Measurements from ENCODE around the gene USP2. TPM values are rescaled to one million over a fixed set of nuclear protein-coding genes. Genes with fewer than 3 reads are reported as not detected.

Gene USP2
- total RNA-seq, 1 donor from 2014 or later: 2.6 TPM

GRCh38 chr11:119414734-119415133 is 33.2 kb upstream of the USP2 start:
- Mint-ChIP-seq H3K9me3 (ENCODE audit: unreplicated experiment) (no peaks in the 10 kb centered on the region), H3K4me1 (ENCODE audit: low read depth, unreplicated experiment) (no peaks in the 10 kb centered on the region), H3K27me3 (ENCODE audit: unreplicated experiment) (peaks cover 9% of the 10 kb centered on the region), H3K36me3 (ENCODE audit: unreplicated experiment) (no peaks in the 10 kb centered on the region), H3K4me3 (ENCODE audit: unreplicated experiment) (no peak overlapping the region), H3K27ac (ENCODE audit: unreplicated experiment) (no peak overlapping the region)
- DNase-seq: no peak
- TF ChIP-seq CTCF (IDR thresholded peaks at IDR 0.05; ENCODE audit: partially characterized antibody, unreplicated experiment): no peak

DNA sequence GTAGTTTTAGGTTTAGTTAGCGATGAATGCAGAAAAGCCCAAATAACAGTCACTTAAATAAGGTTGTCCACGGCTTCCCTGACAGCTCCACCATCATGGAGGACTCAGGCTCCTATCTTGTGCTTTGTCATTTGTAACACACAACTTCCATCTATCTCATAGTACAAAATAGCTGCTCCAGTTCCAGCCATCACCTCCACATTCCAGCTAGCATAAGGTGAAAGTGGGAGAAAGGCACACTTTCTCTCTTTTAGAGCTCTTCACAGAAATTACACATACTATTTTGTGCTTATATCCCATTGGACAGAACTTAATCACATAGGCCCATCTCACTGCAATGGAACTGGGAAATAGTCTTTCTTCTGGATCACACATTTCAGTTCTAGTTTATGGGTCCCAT is 32.8 kb upstream of the USP2 start:
- peaks cover 7% of the 10 kb centered on the region for H3K27me3 Mint-ChIP-seq (ENCODE audit: unreplicated experiment)
- no peaks in the 10 kb centered on the region for H3K4me1 Mint-ChIP-seq (ENCODE audit: low read depth, unreplicated experiment)
- TF ChIP-seq CTCF (IDR thresholded peaks at IDR 0.05; ENCODE audit: partially characterized antibody, unreplicated experiment): no peak
- no peaks in the 10 kb centered on the region for H3K9me3 Mint-ChIP-seq (ENCODE audit: unreplicated experiment)
- no peak for DNase-seq
- H3K4me3 Mint-ChIP-seq (ENCODE audit: unreplicated experiment): no peak overlapping the region
- H3K27ac Mint-ChIP-seq (ENCODE audit: unreplicated experiment): no peak overlapping the region
- no peaks in the 10 kb centered on the region for H3K36me3 Mint-ChIP-seq (ENCODE audit: unreplicated experiment)

GRCh38 chr11:119412072-119412471 is 30.6 kb upstream of the USP2 start:
- H3K4me3 Mint-ChIP-seq (ENCODE audit: unreplicated experiment): no peak overlapping the region
- no peak for DNase-seq
- TF ChIP-seq CTCF (IDR thresholded peaks at IDR 0.05; ENCODE audit: partially characterized antibody, unreplicated experiment): no peak
- H3K9me3 Mint-ChIP-seq (ENCODE audit: unreplicated experiment): no peaks in the 10 kb centered on the region
- H3K27me3 Mint-ChIP-seq (ENCODE audit: unreplicated experiment): peaks cover 2% of the 10 kb centered on the region
- H3K27ac Mint-ChIP-seq (ENCODE audit: unreplicated experiment): no peak overlapping the region
- no peaks in the 10 kb centered on the region for H3K4me1 Mint-ChIP-seq (ENCODE audit: low read depth, unreplicated experiment)
- H3K36me3 Mint-ChIP-seq (ENCODE audit: unreplicated experiment): no peaks in the 10 kb centered on the region

GRCh38 chr11:119410501-119410900 is 29.0 kb upstream of the USP2 start:
- TF ChIP-seq CTCF (IDR thresholded peaks at IDR 0.05; ENCODE audit: partially characterized antibody, unreplicated experiment): no peak
- Mint-ChIP-seq H3K27me3 (ENCODE audit: unreplicated experiment) (no peaks in the 10 kb centered on the region), H3K9me3 (ENCODE audit: unreplicated experiment) (no peaks in the 10 kb centered on the region)

GRCh38 chr11:119409731-119410130 is 28.2 kb upstream of the USP2 start:
- H3K9me3 Mint-ChIP-seq (ENCODE audit: unreplicated experiment): no peaks in the 10 kb centered on the region
- H3K4me3 Mint-ChIP-seq (ENCODE audit: unreplicated experiment): no peak overlapping the region
- DNase-seq: no peak
- no peaks in the 10 kb centered on the region for H3K36me3 Mint-ChIP-seq (ENCODE audit: unreplicated experiment)
- H3K27ac Mint-ChIP-seq (ENCODE audit: unreplicated experiment): no peak overlapping the region
- H3K4me1 Mint-ChIP-seq (ENCODE audit: low read depth, unreplicated experiment): no peaks in the 10 kb centered on the region
- TF ChIP-seq CTCF (IDR thresholded peaks at IDR 0.05; ENCODE audit: partially characterized antibody, unreplicated experiment): no peak
- H3K27me3 Mint-ChIP-seq (ENCODE audit: unreplicated experiment): no peaks in the 10 kb centered on the region

More at GRCh38 chr11:119410501-119410900, 29.0 kb upstream of the USP2 start:
- DNase-seq: no peak
- Mint-ChIP-seq H3K4me3 (ENCODE audit: unreplicated experiment) (no peak overlapping the region), H3K36me3 (ENCODE audit: unreplicated experiment) (no peaks in the 10 kb centered on the region), H3K27ac (ENCODE audit: unreplicated experiment) (no peak overlapping the region), H3K4me1 (ENCODE audit: low read depth, unreplicated experiment) (no peaks in the 10 kb centered on the region)
